ENCODE data around the gene PCAT7.
"Not testable (repeated sequence)": the region's sequence is repeated elsewhere in the genome, so short reads cannot be mapped to it uniquely, and the experiment has no call there.

GRCh38 chr9:94544335-94544734, 10.5 kb upstream of the PCAT7 start:
- TF ChIP-seq, protein P1, sequence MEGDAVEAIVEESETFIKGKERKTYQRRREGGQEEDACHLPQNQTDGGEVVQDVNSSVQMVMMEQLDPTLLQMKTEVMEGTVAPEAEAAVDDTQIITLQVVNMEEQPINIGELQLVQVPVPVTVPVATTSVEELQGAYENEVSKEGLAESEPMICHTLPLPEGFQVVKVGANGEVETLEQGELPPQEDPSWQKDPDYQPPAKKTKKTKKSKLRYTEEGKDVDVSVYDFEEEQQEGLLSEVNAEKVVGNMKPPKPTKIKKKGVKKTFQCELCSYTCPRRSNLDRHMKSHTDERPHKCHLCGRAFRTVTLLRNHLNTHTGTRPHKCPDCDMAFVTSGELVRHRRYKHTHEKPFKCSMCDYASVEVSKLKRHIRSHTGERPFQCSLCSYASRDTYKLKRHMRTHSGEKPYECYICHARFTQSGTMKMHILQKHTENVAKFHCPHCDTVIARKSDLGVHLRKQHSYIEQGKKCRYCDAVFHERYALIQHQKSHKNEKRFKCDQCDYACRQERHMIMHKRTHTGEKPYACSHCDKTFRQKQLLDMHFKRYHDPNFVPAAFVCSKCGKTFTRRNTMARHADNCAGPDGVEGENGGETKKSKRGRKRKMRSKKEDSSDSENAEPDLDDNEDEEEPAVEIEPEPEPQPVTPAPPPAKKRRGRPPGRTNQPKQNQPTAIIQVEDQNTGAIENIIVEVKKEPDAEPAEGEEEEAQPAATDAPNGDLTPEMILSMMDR (IDR thresholded peaks at IDR 0.05; ENCODE audit: low read depth, low read length) = not testable (repeated sequence)
- not testable (repeated sequence) for TF ChIP-seq EZH2phosphoT487 (IDR thresholded peaks at IDR 0.05; ENCODE audit: low read depth)

Data from OCI-LY3 (cell line).